Endothelial cell of umbilical vein (primary cell): Measurements from ENCODE around the gene EEF2K. TPM values are rescaled to one million over a fixed set of nuclear protein-coding genes. Genes with fewer than 3 reads are reported as not detected.
A peak's percentile ranks its signal among the peaks of the same experiment; 100 is the strongest.

Source experiments
- BruUV-seq: library from RNA; stranded (reverse); fragments of 400-500 nt; replicated peaks from 2 replicates; lab custom pipeline; 2021; lab: Mats Ljungman, UMichigan
- CTCF ChIA-PET: fragments of 300-600, 350-600 bp; sonication (Branson Sonifier 250); formaldehyde crosslinking; loops from one replicate; lab custom pipeline; 2021; ENCODE audit warnings: antibody characterized with exemption, inconsistent platforms; lab: Charles Lee
- POLR2A ChIA-PET: fragments of 300-600, 350-600 bp; sonication (Branson Sonifier 250); formaldehyde crosslinking; loops from one replicate; lab custom pipeline; 2021; ENCODE audit warnings: antibody characterized with exemption, inconsistent platforms; lab: Charles Lee
- DNase-seq: peaks from one replicate; pipeline ENCODE4 v3.0.0-alpha.2; 2011; ENCODE audit warnings: low read depth, low spot score
- FAIRE-seq: peaks from 2 replicates; lab custom pipeline; 2011; peaks lifted over from hg19 to GRCh38; lab: Jason Lieb, UNC
- H2AFZ ChIP-seq: 2 replicates; pipeline ENCODE4 v1.6.0; 2012; ENCODE audit warnings: low read depth, low read length, control low read depth, inconsistent platforms
- H3K27ac ChIP-seq: 2 replicates; pipeline ENCODE4 v1.5.1; 2011; ENCODE audit warnings: low read depth, mild to moderate bottlenecking, control low read depth, low read length, moderate library complexity; ENCODE audit not compliant: insufficient read depth
- H3K27me3 ChIP-seq, 2 experiments: 2 replicates each; pipeline versions ENCODE4 v1.6.0 to v1.6.1; 2011; ENCODE audit warnings: low read length in 2 of 2, mixed read lengths in 1 of 2; ENCODE audit not compliant: control insufficient read depth in 2 of 2, insufficient read depth in 2 of 2
- H3K36me3 ChIP-seq, 2 experiments: 2 replicates in 1 of 2; 3 replicates in 1 of 2; pipeline ENCODE4 v1.5.1; 2011; ENCODE audit warnings: low read length in 2 of 2, mild to moderate bottlenecking in 1 of 2, moderate library complexity in 1 of 2; ENCODE audit not compliant: control insufficient read depth in 2 of 2, insufficient read depth in 2 of 2; ENCODE audit errors: extremely low read depth in 1 of 2
- H3K4me1 ChIP-seq: 3 replicates; pipeline ENCODE4 v1.5.1; 2011; ENCODE audit warnings: mild to moderate bottlenecking, low read length; ENCODE audit not compliant: control insufficient read depth, insufficient read depth; ENCODE audit errors: extremely low read depth
- H3K4me2 ChIP-seq: 2 replicates; pipeline ENCODE4 v1.6.1; 2011; ENCODE audit warnings: low read length, control low read depth, mixed read lengths; ENCODE audit not compliant: insufficient read depth
- H3K4me3 ChIP-seq, 3 experiments: fragments of 200-600 bp in 1 of 3; sonication (generic), shearing (Covaris generic) in 1 of 3; replicated peaks in 1 of 3; 2 replicates each; pipeline ENCODE4 v1.5.1; 2011 to 2016; ENCODE audit warnings: control low read depth in 3 of 3, low read length in 3 of 3, mild to moderate bottlenecking in 2 of 3, inconsistent platforms in 1 of 3, low read depth in 1 of 3, moderate library complexity in 1 of 3; ENCODE audit not compliant: insufficient read depth in 1 of 3
- H3K79me2 ChIP-seq: 2 replicates; pipeline ENCODE4 v1.6.0; 2012; ENCODE audit warnings: low read length, inconsistent platforms; ENCODE audit not compliant: control insufficient read depth, insufficient read depth
- H3K9ac ChIP-seq: replicated peaks from 2 replicates; pipeline ENCODE3; 2011; ENCODE audit warnings: low read length, control low read depth; ENCODE audit not compliant: insufficient read depth; ENCODE audit errors: extremely low read depth
- H3K9me1 ChIP-seq: replicated peaks from 3 replicates; pipeline ENCODE4 v1.6.0; 2011; ENCODE audit warnings: mild to moderate bottlenecking, low read length; ENCODE audit not compliant: control insufficient read depth, insufficient read depth; ENCODE audit errors: extremely low read depth
- H3K9me3 ChIP-seq: replicated peaks from 2 replicates; pipeline ENCODE4 v1.5.1; 2012; ENCODE audit warnings: low read length, inconsistent platforms; ENCODE audit not compliant: control insufficient read depth, insufficient read depth
- H4K20me1 ChIP-seq: replicated peaks from 2 replicates; pipeline ENCODE3; 2011; ENCODE audit warnings: mild to moderate bottlenecking, low read length; ENCODE audit not compliant: control insufficient read depth, insufficient read depth; ENCODE audit errors: extremely low read depth
- EZH2 ChIP-seq: IDR thresholded peaks from 2 replicates; pipeline ENCODE4 v1.6.1; 2012; ENCODE audit warnings: borderline replicate concordance, low read depth, mild to moderate bottlenecking, moderate library complexity, low read length, inconsistent platforms; ENCODE audit not compliant: severe bottlenecking
- dilution Hi-C: fragments of 300-500 bp; cut with MboI; formaldehyde crosslinking; loops from one replicate; pipeline ENCODE4 v1.15.0; 2019; ENCODE audit warnings: low sequenced_read_pairs; ENCODE audit not compliant: extremely low pct_ligation_motif_present
- intact Hi-C: fragments of 100-400 bp; cut with micrococcal nuclease; formaldehyde crosslinking; loops from one replicate; pipeline ENCODE4 v1.10.0; 2022
- polyA plus RNA-seq, 4 experiments: library from polyadenylated mRNA; depleted of rRNA in 3 of 4; stranded (reverse) in 3 of 4; unstranded in 1 of 4; fragments of >200 nt; gene quantifications; 2 replicates each; pipeline versions ENCODE4 v1.2.1 to v1.2.3, GENCODE V29; 2011 to 2012; ENCODE audit warnings: missing spikeins in 1 of 4
- total RNA-seq: library from RNA; stranded (reverse); gene quantifications from 2 replicates; pipeline ENCODE4 v1.2.3, GENCODE V29; 2021
- TF ChIP-seq, protein P1 (sequence below): IDR thresholded peaks from 2 replicates; pipeline ENCODE4 v1.6.1; 2011; ENCODE audit not compliant: insufficient read depth, insufficient read length

The EEF2K gene
- total and polyA plus RNA-seq, 2 donors (not counting 3 experiments of a cell fraction or from before 2014, with no cell fraction given): 16.0 to 48.6 TPM

- dilution Hi-C loops: no loop called here
- Histone ChIP-seq H3K4me3 (no peak overlapping the region), H3K27me3 (no peaks in the 10 kb centered on the region), H3K36me3 (peaks cover 2 to 4% of the 10 kb centered on the region in 2 experiments), H4K20me1 (no peaks in the 10 kb centered on the region), H3K79me2 (no peaks in the 10 kb centered on the region), H3K9ac (no peak overlapping the region), H3K9me1 (peaks cover 2% of the 10 kb centered on the region), H3K27ac (no peak overlapping the region), H3K4me1 (no peaks in the 10 kb centered on the region), H3K9me3 (no peaks in the 10 kb centered on the region), H2AFZ (no peak overlapping the region), H3K4me2 (no peak overlapping the region)
- TF ChIP-seq EZH2: no peak
- TF ChIP-seq, protein P1, sequence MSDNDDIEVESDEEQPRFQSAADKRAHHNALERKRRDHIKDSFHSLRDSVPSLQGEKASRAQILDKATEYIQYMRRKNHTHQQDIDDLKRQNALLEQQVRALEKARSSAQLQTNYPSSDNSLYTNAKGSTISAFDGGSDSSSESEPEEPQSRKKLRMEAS: no peak
- no peak for FAIRE-seq
- peak; percentile 13 for DNase-seq
- ChIA-PET CTCF (no interaction called here), POLR2A (no interaction called here)
- intact Hi-C loops: no loop called here
- BruUV-seq: no TSS peak
Observed at GRCh38 chr16:22235839-22236745, 30.0 kb downstream of the EEF2K start.

- no peak for TF ChIP-seq EZH2
- Histone ChIP-seq H3K27ac (no peak overlapping the region), H2AFZ (no peak overlapping the region), H4K20me1 (no peaks in the 10 kb centered on the region), H3K27me3 (no peaks in the 10 kb centered on the region), H3K36me3 (peaks cover 2% of the 10 kb centered on the region in 2 experiments), H3K4me3 (no peak overlapping the region), H3K9ac (no peak overlapping the region), H3K4me1 (no peaks in the 10 kb centered on the region), H3K79me2 (no peaks in the 10 kb centered on the region), H3K9me3 (no peaks in the 10 kb centered on the region), H3K9me1 (no peaks in the 10 kb centered on the region), H3K4me2 (no peak overlapping the region)
- ChIA-PET POLR2A (no interaction called here), CTCF (interaction anchor here (0.9 to 1.4 kb wide), 3 partner anchors 11 to 43 kb away, joined by 3 read pairs; no protein-coding TSS in a partner anchor)
- no peak for FAIRE-seq
- intact Hi-C loops: no loop called here
- BruUV-seq: no TSS peak
- DNase-seq: no peak
- dilution Hi-C loops: no loop called here
Observed at GRCh38 chr16:22239131-22239805, 33.2 kb downstream of the EEF2K start.
